SK-MEL-5 (cell line): ENCODE measurements around the gene CBX5. TPM values are rescaled to one million over a fixed set of nuclear protein-coding genes. Genes with fewer than 3 reads are reported as not detected.

Source experiments
- DNase-seq: peaks from one replicate; pipeline ENCODE4 v3.0.0-alpha.2; 2016; ENCODE audit warnings: low read depth, low spot score
- in situ Hi-C: cut with HindIII; loops from 2 replicates; pipeline ENCODE4 v1.10.0; 2016; ENCODE audit warnings: low sequenced_read_pairs, high pct_unique_total_duplicates, low pct_unique_long_range_greater_than_20kb
- total RNA-seq: library from RNA; depleted of rRNA; stranded (reverse); fragments of >200 nt; shearing (Covaris generic); gene quantifications from 2 replicates; pipeline ENCODE4 v1.2.3, GENCODE V29; 2014

Gene CBX5
- total RNA-seq, 1 experiment from 2014 or later = 47.2 TPM

- in situ Hi-C loops = no loop called here
- peak; percentile 91 for DNase-seq
Observed at GRCh38 chr12:54216797-54217661, 62.9 kb downstream of the CBX5 start.

DNA sequence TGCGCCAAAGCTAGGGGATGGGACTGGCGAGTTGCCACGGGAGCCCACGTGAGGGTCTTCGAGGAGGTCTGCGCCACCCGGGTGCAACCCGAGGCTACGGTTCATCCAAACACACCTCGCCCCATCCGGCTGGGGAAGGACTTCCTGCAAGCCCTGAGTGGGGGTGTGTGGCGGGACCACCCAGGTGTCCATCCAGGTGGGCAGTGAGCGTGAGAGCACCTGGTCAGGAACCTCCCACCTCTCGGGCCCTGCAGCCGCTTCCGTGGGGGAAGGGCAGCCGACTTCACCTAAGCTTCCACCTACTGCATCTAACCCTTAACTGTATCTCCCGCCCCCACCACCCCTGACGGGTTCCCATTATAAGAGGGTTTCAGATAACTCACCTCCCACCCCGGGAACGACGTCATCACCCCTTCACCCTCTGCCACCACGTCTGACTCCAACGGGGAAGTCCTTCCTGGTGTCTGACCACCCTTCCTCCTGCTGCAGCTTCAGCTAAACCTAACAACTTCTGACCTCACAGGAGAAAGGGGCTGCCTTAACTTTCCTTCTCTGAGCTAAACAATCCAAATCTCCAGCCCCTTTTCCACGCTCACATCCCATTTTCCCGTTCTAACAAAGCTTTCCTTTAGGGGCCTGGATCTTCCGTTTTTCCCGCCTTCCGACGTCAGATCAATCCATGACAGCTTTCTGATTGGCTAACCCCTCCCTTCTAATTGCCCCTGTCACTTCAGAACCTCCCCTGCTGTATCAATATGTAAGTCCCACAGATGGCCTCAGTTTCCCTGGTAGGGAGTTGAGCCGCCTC, 63.7 kb downstream of the CBX5 start:
- DNase-seq = no peak

GRCh38 chr12:54214553-54215406, 65.1 kb downstream of the CBX5 start:
- in situ Hi-C loops = no loop called here
- DNase-seq = peak; percentile 94

More for the DNA sequence above, 63.7 kb downstream of the CBX5 start:
- in situ Hi-C loops = no loop called here

DNA sequence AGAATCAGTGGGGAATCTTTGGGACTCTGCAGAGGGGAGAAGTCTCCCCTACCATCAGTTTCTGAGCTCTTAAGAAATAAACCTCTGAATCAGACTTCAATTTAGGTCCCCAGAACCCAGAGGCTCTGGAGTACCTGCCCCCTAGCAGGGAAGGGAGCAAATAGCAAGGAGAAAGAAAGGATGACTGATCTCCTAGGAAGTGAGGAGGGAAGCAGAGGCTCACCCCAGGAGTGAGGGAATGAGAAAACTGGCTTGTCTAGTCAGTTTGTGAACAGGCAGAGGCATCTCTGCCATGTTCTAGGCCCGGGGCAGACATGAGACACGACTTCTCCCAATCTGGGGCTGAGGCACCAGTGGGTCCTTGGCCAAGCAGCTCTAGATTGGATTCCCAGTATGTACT, 66.8 kb downstream of the CBX5 start:
- no peak for DNase-seq
- in situ Hi-C loops = no loop called here

- in situ Hi-C loops = no loop called here
- DNase-seq = no peak
Observed at GRCh38 chr12:54211920-54212319, 68.0 kb downstream of the CBX5 start.

- in situ Hi-C loops = no loop called here
Observed at GRCh38 chr12:54210400-54210790, 69.5 kb downstream of the CBX5 start.

DNA sequence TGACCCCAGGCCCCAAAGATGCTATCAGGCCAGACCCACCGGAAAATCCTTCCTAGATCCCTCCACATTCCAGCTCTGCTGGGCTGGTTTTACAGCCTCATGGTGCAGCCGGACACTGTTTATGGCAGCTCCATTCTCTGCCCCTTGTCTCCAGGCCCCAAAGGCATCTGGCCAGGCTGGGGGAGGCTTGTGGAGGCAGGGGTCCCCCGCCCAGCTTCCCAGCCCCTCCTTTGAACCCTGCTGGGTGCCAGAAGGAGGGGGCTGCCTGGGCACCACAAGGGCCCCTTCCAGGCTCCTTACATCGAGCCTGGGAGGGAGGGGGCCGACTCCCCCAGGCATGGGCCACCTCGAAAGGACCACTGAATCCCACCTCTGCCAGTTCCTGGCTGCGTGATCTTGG, 71.3 kb downstream of the CBX5 start:
- no peak for DNase-seq
- in situ Hi-C loops = no loop called here

More at GRCh38 chr12:54210400-54210790, 69.5 kb downstream of the CBX5 start:
- DNase-seq = no peak

DNA sequence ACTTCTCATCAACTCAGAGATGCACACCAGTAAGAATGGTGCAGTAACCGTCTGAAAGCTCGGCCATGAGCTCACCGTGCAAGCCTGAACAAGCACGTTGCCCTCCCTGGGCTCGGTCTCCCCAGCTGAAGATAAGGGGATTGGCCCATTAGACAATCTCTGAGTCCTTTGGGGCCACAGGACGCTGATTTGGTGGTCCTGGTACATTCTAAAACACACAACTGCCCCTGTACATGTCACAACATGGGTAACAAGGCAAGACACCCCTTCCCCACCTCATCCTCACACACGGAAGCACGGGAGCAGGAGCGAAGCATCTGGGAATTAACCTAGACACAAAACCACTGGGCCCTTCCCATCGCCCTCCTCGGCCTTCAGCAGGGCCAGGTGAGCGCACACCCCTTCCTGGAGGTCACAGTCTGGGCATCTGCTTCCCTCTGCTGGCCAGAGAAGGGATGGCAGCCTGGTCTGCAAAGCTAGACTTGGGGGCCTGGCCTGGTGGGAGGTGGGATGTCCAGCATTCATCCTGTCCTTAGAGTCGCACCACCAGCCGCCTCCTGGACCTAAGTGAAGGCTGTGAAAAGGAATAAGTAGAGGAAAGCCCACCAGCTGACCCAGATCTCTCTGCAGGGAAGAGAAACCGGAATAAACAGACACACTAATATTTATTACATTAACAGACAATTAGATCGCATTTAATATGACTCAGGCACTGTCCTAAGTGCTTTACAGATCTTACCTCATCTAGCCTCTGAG, 72.2 kb downstream of the CBX5 start:
- in situ Hi-C loops = no loop called here
- DNase-seq = peak; percentile 85

GRCh38 chr12:54206791-54207190, 73.1 kb downstream of the CBX5 start:
- in situ Hi-C loops = no loop called here
- no peak for DNase-seq

DNA sequence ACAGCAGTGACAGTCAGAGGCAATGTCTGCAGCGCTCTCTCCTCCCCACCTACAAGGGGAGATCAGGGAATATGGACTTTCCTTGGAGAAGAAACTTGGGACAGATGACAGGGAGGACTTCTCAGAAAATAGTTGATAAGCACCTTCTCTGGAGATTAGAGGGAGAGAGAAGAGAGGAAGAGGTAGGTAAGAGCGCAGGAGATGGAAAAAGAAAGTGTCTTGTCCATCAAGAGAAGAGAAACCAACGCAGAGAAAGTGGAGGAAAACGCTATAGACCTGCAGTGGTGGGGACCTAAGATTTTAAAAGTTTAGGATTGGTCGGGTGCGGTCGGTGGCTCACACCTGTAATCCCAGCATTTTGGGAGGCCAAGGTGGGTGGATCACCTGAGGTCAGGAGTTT, 75.6 kb downstream of the CBX5 start:
- in situ Hi-C loops = no loop called here

GRCh38 chr12:54201001-54201794, 78.7 kb downstream of the CBX5 start:
- DNase-seq = peak; percentile 81
- in situ Hi-C loops = no loop called here

More for the DNA sequence above, 75.6 kb downstream of the CBX5 start:
- no peak for DNase-seq

DNA sequence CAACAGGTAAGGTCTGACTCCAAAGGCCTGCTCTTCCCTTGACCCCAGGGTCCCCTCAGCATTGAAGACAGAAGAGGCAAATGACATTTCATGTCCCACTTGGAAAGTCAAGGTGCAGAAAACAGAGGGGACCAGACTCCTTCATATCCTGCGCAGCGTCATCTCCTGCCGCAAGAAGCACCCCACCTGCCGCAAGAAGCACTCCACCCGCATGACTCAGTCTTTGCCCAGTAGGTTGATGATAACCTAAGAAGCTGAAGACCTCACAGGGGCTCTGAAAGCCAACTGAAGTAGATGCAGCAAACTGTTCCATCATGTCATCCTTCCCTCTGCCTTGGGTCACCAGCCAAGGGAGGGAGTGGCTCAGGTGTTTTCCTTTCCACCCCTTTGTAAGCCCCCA, 79.5 kb downstream of the CBX5 start:
- in situ Hi-C loops = no loop called here
- DNase-seq = no peak

- in situ Hi-C loops = no loop called here
- DNase-seq = no peak
Observed at GRCh38 chr12:54199917-54200316, 80.0 kb downstream of the CBX5 start.

DNA sequence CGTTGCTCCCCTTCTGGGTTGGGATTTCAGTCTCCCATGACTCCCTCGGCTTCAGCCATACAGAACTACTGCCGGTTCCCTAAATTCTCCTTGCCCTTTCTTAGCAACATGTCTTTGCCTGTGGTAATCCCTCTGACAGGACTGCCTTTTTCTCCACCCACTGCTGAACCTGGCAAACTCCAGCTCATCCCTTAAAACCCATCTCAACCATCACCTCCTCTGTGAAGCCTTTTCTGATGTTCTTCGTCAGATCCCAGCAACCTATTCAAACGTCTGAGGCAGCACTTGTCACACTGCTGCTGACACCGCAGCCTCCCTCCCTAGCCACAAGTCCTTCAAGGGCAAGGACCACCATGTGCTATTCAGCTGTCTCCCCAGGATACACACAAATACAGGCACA, 80.9 kb downstream of the CBX5 start:
- in situ Hi-C loops = no loop called here
- DNase-seq = no peak

GRCh38 chr12:54197431-54197909, 82.5 kb downstream of the CBX5 start:
- in situ Hi-C loops = no loop called here
- no peak for DNase-seq

GRCh38 chr12:54197010-54197409, 82.9 kb downstream of the CBX5 start:
- in situ Hi-C loops = no loop called here
- DNase-seq = no peak
